ENCODE data around the gene IDI1.
"Not testable (repeated sequence)": the region's sequence is repeated elsewhere in the genome, so short reads cannot be mapped to it uniquely, and the experiment has no call there.

The IDI1 gene

DNA sequence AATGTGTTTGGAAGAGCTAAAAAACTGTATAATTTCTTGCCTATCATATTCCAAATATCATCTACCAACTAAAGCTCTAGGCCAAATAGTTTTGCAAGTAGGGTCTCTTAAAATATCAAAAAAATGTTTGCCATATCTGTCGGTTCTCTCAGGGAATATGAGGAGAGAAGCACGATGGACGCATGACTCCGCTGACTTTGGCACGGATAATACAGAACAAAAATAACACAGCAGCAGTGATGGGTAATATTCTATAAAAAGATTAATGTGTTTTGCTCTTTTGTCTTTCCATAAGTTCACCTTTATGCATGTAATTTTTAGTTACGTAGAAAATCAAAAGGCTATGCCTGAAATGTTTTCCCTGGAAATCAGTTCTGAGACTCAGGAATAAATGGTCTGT lies 22.3 kb downstream of the IDI1 start:
- no peak for DNase-seq

DNA sequence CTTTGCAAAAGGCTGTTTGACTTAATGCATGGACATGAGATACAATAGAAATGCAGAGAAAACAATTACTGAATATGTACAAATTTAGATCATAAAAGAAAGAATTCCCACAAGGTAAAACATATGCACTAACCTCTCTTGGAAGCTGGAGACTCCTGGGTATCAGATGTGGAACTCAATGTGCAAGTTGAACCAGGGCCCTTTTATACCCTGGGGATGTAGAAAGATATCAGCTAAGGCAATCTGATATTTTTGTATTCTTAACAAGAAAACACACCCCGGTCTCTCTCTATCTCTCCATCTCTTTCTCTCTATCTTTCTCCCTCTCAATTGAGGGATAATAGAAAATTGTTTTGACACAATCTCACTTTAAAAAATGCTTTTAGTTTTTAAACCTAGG lies 23.2 kb downstream of the IDI1 start, which contains the start of gene IDI2:
IDI2 (minus strand) TSS at position 177 of the 400 bp plus-strand sequence. CDS start 1,136 bp downstream, outside the sequence.
- no peak for DNase-seq

DNA sequence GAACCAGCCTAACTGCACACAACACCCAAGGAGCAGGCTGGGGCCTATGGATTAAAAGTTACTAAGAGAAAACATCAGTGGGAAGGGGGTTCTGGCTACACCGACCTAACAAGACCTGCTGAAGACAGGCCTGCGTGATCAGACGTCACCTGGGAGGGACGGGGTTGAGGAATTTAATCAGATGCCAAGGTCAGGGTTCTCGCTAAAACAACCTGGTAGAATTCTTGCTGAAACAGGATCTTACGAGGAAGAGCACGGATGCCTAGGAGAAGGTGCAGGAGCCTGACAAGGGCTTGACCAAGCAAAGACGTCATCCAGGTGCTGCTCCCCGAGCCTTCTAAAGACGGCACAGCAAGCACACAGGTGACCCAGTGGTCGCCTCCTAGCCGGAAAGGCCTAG lies 24.8 kb downstream of the IDI1 start:
- no peak for DNase-seq

DNA sequence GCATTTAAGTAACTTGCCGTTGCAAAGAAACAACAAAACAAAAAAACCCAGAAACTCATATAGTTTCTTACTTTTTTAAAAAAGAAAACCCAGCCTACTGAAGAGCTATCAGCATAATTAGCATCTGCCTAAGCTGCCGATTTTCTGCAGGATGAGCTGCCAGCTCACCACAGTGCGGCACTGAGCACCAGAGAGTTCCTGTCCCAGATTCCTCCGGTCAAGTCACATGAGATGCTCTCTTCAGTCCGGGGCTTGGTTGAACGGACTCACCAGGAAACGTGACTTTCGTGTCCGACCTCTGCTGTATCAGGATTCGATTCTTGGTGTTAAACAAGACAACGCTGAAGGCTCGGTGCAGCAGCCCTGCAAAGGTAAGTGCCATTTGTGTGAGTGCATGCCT lies 26.5 kb downstream of the IDI1 start:
- DNase-seq: no peak

DNA sequence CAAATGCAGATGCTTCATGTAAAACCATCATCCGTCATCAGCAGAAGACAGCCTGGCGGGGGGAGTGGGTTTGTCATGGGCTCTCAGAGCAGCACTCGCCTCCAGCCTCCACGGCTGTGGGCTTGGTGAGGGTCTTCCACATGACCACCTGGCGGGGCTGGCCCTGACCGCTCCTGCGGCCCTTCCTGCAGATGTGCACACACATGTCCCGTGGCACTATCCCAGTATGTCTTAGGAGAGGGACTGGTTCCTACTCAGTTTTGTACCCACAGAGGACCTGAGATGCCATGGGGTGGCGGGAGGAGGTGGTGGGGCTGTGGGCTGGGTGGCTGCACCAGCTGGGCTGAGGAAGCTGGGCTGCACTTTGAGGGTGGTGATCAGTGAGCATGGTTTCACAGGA lies 28.0 kb downstream of the IDI1 start:
- DNase-seq: no peak

DNA sequence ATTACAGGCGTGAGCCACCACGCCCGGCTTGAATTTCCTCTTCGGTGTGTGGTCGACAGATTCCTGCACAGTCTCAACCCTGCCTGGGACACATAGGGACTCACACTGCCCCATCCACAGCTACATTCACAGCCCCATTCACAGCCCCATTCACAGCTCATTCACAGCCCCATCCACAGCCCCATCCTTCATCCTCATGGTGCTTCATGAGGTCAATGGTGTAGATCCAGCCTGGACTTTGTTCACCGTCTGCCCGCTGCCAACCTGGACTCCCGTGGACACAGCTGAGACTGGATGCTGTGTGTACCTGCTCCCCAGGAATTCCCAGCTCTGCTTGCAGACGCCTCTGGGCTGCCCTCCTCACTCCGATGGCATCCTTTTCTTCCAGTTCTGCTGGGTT lies 28.5 kb downstream of the IDI1 start:
- DNase-seq: no peak

DNA sequence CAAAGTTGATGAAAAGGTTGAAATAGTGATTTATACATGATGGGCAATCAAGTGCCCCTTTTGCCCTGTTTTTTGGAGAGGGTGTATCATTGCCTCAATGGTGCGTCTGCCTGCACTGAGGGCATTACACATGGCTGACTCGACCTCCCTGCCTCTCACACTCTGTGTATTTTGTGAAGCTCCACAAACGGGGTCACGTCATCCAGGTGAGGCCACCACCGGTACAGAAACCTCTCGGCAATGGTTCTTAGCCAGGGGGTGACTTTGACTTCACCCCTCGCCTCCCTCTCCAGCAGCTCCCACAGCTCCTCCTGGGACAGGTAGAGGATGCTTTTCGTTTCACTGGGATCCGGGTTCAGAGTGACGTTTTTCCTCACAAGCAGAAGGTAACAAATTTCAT lies 29.6 kb downstream of the IDI1 start:
- no peak for DNase-seq

DNA sequence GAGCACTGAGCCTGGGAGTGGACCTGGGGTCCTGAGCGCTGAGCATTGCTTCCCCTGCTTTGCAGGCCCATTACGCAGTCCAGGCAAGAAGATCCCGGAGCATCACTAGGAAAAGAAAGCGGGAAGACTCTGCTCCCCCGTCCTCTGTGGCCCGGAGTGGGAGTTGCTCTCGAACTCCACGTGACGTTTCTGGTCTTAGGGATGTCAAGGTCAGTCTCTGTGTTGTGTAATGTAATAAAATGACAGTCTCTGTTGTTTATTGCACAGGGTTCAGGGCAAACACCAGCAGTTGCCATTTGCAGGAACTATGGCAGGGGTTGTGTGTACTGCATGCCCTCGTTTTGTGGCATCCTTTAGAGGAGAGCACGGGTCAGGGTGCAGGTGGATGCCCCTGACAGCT lies 33.2 kb downstream of the IDI1 start:
- no peak for DNase-seq

DNA sequence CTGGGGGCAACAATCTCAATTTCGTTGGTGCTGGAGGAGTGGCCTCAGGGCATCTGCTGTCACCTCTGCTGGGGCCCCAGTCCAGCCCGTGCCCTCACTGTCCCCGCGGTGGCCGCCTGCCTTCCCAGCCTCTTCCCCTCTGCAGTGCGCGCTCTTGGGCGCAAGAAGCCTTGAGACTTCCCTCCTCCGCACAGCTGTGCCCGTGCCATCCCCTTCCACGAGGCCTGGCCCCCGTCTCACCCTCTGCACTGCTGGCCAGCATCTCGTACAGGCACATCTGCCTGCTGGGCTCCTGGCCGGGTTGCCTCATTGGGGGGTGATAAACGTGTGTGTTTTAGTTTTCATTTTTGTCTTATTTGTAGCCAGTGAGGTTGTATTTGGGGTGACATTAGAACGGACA lies 37.2 kb downstream of the IDI1 start:
- DNase-seq: no peak

DNA sequence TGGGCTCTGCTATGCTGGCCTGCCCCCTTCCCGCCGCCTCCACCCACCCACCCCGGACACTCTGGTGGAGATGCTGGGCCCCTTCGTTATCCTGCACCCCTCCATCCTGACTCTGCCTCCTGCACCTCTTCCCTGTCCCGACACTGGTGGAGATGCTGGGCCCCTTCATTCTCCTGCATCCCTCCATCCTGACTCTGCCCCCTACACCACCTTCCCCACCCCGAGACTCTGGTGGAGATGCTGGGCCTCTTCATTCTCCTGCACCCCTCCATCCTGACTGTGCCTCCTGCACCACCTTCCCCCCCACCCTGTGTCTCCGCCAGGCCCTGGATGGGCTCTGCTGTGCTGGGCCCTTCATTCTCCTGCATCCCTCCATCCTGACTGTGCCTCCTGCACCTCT lies 38.2 kb downstream of the IDI1 start:
- no peak for DNase-seq

DNA sequence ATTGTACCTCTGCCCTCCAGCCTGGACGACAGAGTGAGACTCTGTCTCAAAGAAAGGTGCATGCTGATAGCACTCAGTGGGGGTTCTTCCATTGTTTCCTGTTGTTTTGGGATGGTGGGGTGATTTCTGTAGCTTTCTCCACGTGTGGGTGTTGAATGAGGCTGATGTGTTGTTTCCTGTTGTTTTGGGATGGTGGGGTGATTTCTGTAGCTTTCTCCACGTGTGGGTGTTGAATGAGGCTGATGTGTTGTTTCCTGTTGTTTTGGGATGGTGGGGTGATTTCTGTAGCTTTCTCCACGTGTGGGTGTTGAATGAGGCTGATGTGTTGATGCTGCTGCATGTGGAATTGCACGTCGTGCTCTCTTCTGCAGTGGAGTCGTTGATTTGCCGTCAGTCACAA lies 39.0 kb downstream of the IDI1 start:
- not testable (repeated sequence) for DNase-seq

DNA sequence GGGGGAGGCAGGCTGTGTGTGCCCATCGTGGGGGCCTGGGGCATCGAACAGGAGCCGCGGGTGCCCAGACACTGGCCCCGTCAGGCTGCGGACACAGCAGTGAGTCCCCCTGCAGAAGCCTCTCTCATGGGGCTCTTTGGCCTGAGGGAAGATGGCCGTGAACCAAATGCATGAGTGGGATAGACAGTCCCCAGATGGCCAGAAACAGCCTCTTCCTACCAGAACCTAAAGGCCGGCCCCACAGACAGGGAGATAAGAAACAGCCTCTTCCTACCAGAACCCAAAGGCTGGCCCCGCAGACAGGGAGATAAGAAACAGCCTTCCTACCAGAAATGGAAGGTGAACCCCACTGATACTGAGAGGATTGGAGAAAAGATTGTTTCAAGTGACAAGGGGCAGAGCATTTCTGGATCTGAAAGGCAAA lies 39.8 kb downstream of the IDI1 start:
- no peak for DNase-seq

DNA sequence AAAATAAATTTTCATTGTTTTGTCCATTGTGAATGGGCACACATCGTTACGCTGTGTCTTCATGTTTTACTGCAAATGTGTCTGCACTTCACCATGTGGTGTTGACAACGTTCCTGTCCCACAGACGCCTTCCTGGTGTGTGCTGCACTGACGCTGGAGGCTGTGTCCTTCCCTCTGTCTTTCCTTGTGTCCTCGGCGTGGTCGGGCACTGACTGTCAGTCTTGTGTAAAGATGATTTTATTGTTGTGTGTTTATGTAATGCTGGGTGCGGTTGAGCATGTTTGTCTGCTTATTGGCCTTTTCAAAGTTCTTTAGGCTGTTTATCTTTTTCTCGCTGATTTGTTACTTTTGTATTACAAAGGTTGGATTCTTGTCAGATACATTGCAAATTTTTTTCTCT lies 41.3 kb downstream of the IDI1 start:
- no peak for DNase-seq

DNA sequence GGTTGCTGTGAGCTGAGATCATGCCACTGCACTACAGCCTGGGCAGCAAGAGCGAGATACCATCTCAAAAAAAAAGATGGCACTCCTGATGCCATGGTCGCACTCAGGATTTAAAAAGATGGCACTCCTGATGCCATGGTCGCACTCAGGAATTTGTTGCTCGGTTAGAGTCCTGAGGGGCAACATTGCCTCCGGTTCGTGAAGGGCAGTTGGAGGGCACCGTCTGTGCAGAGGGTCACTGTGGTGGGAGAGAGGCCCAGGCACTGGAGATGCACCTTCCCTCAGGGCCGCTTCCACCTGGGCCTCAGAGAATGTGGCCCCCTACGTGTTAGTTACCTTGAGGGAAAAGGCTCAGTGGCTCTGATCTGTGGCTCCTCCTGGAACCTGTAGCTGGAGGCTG lies 42.3 kb downstream of the IDI1 start:
- DNase-seq: no peak

DNA sequence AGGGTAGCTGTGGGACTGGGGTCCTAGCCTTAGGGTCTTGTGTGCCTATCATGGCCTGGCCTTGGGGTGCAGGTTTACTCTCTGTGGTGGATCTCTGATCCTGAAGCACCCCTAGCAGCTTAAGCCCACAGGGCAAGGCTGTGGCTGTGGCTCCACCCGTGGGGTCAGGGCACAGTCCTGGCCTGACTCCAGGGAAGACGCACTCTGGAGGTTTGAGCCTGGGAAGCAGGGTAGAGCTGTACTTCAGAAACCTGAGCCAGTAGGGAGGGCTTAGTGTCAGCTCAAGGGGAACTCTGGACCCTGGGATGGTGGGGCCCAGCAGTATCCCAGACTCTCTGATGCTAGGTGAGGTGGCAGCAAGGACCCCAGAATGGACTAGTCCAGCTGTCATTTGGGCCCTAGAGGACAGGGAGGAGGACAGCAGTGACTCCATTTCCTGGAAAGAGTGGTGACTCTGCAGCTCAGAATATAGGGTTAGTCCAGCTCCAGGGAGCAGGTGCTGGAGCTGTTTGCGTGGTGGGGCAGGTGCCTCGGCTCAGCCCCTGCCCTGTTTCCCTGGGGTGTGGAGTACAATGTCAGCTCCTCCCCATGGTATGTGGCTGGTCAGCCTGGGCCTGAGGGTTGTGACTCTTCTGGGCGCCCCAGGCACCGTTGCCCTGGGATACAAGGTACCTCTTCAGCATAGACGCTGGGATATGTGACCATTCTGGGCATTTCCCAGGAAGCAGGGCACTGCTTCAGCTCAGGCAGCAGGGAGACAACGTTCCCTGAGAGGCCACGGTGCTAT lies 44.8 kb downstream of the IDI1 start:
- no peak for DNase-seq

DNA sequence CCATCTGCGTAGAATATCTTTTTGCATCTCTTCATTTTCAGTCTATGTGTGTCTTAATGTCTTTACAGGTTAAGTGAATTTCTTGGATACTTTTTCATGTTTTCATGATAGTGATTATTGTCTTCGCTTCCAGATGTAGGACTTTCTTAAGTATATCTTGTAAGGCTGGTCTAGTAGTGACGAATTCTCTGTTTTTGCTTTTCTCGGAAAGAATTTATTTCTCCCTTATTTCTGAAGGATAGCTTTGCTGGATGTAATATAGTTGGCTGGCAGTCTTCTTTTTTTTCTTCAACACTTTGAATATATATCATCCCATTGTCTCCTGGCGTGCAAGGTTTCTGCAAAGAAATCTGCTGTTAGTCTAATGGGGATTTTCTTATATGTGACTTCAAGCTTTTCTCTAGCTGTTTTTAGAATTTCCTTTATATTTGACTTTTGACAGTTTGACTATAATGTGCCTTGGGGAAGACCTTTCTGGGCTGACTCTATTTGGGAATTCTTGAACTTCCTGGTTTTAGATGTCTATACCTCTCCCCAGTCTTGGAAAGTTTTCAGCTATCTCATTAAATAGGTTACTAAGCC lies 46.4 kb downstream of the IDI1 start:
- DNase-seq: no peak

DNA sequence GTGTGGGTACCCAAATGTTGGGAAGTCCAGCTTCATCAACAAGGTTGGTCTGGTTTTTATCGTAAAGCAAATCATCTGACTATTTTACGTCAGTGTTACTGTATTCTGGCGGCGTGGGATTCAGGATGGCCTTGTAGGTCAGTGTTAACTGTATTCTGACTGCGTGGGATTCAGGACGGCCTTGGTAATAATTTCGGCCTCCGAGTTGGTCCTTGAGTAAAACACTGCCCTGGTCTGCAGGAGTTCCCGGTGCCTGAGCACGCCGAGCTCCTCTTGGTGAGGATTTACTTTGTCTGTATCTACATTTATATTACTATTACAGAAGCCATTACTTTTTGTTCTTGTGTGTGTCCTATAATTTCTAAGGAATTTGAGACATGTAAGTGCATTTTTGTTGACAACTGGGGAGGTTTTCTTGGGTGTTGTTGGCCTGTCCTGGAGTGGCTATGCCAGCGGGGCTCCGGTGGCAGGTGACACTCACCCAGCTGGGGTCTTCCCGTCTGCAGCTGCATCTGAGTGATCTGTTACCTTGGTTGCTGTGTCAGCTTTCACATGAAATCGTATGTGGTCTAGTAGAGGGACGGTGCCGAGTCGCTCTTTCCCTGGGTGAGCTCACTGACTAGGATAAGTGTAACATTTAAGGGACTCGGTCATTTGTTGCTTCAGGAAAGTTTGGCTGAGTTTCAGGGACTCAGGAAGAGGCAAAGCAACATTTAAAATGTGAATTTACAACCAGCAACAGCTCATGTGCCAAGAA lies 51.5 kb downstream of the IDI1 start:
- no peak for DNase-seq

DNA sequence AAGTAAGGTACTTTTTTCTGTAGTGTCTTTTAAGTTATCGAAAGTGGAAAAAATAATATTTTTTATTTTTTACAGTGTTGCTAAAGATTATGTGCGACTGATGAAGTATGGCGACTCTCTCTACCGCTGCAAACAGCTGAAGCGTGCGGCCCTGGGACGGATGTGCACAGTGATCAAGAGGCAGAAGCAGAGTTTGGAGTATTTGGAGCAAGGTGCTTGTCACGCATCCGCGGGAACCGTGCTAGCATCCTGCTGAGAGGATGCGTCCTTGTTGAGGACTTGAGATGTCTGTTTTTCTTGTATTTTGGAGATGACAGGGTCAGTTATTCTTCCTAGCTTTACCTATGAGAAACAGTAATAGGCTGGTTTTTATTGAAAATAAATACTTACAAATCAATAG lies 52.9 kb downstream of the IDI1 start:
- DNase-seq: no peak

DNA sequence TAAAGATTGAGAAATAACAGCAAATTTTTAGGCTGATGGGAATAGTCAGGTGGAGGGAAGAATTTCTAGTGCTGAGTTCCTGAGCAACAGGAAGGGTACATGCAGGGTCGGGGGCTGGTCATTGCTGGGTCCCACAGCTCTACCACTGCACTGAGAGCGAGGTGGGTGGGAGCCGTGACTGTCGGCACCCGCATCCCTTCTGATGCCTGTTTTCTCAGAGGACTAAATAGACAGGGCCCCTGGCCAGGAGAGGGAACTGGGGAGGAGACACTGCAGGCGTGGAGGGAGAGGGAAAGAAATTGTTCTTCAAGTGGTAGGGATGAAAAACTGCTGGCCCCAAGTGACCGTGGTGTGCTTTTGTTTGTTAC lies 53.4 kb downstream of the IDI1 start:
- DNase-seq: no peak

DNA sequence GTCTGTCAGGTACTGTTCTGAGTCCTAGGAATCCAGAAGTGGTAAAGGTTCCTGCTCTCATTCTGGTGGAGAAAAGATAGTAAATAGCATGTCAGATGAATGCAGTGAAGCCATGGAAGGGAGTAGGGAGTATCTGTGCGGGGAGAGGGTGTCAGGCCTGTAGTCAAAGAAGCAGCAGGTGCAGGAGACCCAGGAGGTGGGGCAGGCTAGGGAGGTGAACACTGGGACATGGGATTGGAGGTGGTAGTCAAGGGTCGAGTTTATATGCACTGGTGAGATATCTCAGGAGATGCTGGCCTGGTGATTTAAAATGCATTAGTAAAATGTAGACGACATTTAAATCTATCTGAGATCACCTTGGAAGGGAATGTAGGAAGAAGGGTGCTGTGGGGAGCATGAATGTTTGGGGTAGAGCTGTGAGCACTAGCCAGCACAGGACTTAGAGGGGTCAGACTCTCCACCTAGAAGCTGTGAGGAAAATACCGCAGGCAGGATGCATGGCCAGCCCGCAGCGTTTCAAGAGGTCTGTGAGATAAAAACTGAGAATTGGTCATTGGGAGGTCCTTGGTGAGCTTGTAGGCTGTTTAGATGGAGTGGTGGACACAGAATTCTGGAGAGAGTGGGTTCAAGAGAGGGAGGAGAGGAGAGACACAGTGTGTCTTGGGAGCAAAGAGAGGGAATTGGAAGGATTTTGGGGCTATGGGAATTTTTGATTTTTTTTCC lies 53.9 kb downstream of the IDI1 start:
- no peak for DNase-seq

DNA sequence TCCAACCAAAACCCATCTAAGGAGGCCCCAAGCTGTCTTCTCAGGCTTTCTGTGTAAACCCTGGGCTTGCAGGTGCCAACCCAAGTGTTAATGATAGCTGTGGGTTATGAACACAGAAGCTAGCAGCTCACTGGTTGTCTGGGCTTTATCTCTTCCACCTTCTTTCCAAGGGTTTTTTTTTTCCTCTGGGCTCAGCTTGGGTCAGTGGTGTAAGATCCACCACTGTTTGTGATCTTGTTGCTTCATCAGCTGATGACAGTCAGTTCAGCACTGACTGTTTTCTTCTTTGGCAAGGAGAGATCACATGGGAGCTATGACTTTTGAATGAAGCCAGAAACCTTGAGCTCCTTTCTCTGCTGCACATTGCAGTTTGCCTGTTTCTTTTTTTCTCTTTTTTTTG lies 56.0 kb downstream of the IDI1 start:
- no peak for DNase-seq

DNA sequence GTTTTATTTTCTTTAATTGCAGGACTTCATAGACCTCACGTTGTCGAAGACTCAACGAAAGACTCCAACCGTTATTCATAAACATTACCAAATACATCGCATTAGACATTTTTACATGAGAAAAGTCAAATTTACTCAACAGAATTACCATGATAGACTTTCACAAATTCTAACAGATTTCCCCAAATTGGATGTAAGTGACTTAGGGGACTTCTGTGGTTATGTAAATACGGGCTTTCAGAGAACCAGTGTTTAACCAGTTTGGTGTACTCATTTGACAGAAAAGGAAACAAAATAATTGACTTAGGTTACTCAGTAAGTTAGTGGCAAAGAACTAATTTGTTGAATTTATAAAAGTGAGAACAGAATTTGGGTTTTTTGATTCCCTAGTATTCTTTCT lies 56.5 kb downstream of the IDI1 start:
- DNase-seq: no peak

DNA sequence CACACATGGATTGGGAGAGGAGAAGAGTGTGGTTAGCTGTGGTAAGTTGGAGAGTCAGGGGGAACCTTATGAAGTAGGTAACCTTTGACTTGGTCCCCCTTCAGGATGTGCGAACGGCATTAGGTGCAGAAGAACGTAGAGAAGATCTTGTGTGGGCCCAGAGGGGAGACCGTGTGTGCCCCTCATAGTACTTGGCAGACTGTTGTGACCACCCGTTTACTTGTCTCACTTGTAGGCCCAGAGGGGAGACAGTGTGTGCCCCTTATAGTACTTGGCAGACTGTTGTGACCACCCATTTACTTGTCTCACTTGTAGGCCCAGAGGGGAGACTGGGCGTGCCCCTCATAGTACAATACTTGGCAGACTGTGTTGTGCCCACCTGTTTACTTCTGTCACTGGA lies 58.1 kb downstream of the IDI1 start:
- no peak for DNase-seq
